HG03442 (cell line): ENCODE measurements around the gene RUBCNL.

ENCODE experiments used
- ATAC-seq: cut with Tn5 transposase; IDR thresholded peaks from one replicate; pipeline ENCODE4 v1.9.1; 2021; ENCODE audit warnings: mild to moderate bottlenecking, moderate library complexity; ENCODE audit not compliant: unreplicated experiment

RUBCNL gene

DNA sequence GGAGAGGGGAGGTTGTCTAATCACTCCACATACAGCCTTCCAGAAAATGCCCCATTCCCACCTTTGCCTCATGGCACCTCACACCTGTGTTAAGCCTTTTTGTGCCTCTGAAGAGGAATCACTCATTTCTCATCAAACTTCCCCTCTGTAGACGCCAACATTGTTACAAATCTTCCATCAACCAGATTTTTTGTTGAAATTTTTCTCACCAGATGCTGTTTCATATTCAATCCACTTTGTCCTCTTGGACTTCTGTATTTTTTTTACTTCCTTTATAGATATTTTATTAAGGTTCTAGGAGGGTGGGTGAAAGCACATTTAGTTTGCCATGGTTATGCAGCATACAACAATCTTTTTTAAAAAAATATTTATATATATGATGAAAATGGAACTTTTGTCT is 74.0 kb downstream of the RUBCNL start:
- no peak for ATAC-seq

DNA sequence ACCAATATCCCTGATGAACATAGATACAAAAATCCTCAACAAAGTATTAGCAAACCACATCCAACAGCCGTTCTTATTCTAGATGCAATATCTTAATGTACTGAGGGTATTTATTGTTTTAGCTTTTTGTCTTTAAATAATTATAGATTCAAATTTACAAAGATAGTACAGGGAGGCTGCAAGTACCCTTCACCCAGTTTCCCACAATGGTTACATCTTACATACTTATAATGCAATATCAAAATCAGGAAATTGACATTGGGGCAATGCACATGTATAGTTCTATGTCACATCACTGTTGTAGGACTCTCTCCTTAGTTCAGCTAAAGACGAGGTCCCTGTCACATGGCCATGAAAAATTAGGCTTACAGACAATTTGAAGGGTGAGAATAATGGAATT is 75.8 kb downstream of the RUBCNL start:
- ATAC-seq, result no peak

DNA sequence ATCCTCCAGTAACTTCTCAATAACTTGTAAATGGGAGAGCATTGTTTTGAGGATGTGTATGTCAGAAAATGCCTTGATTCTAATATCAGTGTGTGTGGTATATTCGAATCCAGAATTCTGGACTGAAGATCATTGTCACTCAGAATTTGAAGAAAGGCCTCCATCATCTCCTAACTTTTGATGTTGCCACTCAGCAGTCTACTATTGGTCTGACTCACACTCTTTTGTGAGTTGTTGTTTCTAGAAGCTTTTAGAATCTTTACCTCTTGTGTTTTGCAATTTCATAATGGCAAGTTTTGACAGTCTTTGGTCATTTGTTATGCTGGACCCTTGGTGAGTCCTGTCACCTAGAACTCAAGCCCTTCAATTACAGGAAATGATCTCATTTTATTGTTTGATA is 77.0 kb downstream of the RUBCNL start:
- ATAC-seq, result no peak

DNA sequence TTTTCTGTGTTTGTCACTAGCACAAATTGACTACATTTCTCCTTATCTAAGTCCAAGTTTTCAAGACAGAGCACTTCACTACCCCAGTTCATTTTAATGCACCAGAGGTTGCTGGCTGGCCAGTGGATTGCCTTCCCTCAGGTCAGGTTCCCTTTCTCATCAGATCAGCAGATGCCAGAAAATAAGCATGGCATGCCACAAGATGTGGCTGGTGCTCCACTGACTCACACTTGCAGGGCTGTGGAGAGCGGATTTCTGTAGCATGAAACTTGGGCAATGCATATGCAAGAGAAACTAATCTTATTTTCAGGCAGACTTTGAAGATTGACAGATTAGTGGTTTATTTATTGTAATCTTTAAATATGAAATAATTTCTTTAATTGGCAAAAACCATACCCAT is 79.5 kb downstream of the RUBCNL start:
- no peak for ATAC-seq

DNA sequence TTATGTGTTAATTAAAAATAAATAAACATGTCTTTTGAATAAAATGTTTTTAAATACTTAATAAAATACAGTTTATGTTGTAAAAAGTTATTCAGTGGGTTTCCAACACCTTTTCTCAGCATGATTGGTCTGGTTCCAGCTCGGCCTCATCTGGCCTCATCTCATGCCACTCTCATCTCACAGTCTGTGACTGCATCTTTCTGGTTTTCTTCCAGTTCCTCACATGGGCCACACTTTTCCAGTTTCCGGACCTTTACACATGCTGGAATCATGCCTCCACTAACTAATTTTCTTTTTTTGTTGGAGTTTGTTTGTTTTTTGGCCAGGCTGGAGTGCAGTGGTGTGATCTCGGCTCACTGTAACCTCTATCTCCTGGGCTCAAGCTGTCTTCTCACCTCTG is 82.5 kb downstream of the RUBCNL start:
- no peak for ATAC-seq

DNA sequence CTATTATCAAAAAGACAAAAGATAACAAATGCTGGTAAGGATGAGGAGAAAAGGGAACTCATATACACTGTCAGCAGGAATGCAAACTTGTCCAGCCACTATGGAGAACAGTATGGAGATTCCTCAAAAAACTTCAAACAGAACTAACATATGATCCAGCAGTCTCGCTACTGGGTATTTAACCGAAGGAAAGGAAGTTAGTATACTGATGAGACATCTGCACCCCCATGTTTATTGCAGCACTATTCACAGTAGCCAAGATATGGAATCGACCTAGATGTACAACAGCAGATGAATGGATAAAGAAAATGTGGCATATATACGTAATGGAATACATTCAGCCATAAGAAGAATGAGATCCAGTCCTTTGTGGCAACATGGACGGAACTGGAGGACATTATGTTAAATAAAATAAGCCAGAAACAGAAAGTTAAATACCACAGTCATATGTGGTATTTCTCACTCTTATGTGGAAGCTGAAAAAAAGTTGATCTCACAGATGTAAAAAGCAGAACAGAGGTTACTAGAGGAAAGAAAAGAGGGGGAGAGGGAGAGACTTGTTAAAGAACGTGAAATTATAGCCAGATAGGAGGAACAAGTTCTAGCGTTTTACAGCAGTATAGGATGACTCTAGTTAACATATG is 83.2 kb downstream of the RUBCNL start:
- ATAC-seq, result no peak

DNA sequence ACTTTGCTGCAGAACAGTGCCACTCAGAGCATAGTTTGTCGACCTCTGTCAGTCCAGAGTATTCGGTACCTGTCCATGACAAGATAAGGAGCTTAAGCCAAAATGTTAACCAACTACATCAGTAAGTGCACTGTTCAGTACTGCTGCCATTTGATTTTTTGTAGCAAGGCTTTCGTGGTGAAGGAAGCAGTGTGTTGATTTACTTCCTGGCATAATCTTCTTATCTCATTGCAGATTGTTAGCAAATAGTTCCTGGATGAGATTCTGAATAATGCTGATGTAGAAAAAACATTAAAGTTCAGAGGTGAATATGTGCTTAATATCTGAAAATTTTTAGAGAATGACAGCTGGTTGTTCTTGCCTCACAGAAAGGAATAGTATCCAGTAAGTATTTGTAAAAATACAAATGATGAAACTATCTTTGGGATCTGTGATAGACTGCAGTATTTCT is 89.7 kb downstream of the RUBCNL start:
- no peak for ATAC-seq

DNA sequence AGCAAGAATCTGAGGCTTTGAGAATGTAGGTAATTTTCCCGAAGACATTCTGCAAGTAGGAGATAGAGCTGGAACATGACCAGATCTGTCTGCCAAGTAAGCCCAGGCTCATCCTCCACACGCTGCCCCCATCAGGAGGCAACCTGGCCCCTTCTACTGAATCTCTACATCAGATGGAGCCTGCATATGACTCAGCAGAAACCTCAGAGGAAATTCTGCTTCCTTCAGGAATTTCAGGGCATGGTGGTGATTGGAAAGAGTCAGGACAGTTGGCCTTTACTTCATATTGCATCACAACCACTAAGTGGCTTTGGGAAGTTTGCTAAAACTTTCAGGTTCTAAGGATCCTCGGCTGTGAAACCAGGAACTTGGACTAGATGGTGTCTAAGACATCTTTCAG is 90.1 kb downstream of the RUBCNL start:
- no peak for ATAC-seq

DNA sequence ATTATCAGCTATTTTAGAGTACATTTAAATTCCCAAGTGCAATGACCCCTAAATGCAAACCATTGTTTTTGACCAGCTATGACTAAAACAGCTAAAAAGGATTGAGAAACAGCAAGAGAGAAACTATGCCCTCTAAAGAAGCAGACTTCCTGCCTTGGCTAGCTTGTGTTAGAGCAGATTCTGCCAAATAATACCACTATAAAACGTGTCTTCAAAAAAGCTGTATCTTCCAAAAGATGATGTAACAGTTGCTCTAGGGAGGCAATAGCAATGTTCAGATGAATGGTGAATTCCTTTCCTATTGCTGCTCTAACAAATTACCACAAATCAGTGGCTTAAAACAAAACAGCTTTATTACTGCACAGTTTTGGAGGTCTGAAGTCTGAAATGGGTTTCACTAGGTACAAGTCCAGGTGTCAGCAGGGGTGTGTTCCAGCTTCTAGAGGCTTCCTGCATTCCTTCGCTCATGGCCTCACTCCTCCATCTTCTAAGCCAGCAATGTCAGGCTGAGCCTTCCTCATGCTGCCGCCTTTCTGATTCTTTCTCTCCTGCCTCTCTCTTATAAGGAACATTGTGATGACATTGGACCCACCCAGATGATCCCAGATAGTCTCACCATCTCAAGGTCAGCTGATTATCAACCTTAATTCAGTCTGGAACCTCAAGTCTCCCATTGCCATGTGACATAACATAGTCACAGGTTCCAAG is 90.8 kb downstream of the RUBCNL start:
- ATAC-seq, result peak; percentile 39

DNA sequence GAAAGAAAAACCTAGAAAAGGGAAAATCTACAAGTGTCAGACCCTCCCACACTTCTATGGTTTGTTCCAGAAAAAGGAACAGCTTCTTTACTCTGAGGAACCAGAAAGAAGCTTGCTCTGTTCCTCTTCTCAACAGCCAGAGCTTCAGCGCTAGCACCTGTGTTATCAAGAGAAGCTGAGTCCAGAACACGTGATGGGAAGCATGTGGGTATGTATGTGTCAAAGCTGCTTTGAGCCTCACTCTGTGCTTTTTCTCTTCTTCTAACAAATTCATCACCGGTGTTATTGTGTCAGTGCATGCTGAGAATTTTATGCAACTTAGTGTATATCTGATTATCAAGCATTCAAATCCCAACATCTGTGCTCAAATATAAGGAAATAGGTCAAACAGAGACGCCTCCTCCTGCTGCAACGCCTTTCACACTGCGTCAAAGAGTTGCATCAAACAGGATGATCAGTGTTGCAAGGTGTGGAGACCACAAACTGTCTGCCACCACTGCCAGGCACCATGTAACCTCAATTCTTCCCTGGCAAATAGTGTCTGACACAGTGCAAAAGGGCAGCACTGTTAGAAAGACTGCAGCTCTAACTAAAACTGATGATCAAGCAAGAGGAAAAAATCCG is 91.4 kb downstream of the RUBCNL start:
- peak; percentile 62 for ATAC-seq

DNA sequence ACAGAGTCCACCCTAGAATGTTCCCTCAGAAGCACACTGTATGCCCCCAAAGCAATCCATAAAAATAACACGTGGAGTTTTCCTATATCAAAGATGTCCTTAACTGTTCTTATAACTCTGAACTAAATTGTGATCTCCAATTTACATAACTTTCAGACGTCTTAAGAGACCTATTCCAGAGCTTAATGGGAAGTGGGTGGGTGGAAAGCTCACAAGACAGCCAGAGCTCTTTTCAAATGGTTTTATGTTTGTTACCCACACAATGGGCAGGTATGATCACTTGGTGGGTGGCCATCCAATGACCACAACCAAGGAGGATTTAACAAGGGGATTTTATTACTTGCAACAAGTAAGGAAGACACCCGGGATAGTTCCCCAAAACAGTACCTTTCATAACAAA is 93.6 kb downstream of the RUBCNL start:
- no peak for ATAC-seq
